Vagina (tissue), 2 donors: ENCODE measurements around the gene ELP5. TPM values are rescaled to one million over a fixed set of nuclear protein-coding genes. Genes with fewer than 3 reads are reported as not detected.
A peak's percentile ranks its signal among the peaks of the same experiment; 100 is the strongest.

Experiments
- DNase-seq, 2 donors: peaks; one replicate each; pipeline ENCODE4 v3.0.0-alpha.2; 2017; ENCODE audit errors: extremely low spot score in 2 of 2
- H3K27ac ChIP-seq: fragments of 200-600 bp; sonication (generic); one replicate; pipeline ENCODE4 v1.5.1; 2019
- H3K27me3 ChIP-seq: fragments of 200-600 bp; sonication (generic); one replicate; pipeline ENCODE4 v1.5.1; 2019
- H3K36me3 ChIP-seq, 2 donors: fragments of 200-600 bp; sonication (generic); one replicate each; pipeline ENCODE4 v1.5.1; 2017 to 2019
- H3K4me1 ChIP-seq: fragments of 200-600 bp; sonication (generic); one replicate; pipeline ENCODE4 v1.5.1; 2019
- H3K4me3 ChIP-seq, 2 donors: fragments of 200-600 bp; sonication (generic); 1 replicate in 1 of 2; 2 replicates in 1 of 2; pipeline ENCODE4 v1.5.1; 2016 to 2019
- H3K9me3 ChIP-seq: fragments of 200-600 bp; sonication (generic); one replicate; pipeline ENCODE4 v1.5.1; 2019
- CTCF ChIP-seq, 3 experiments: fragments of 450-650 bp in 2 of 3; fragments of 200-600 bp in 1 of 3; sonication (generic) in 1 of 3; IDR thresholded peaks; one replicate each; pipeline ENCODE4 v1.5.1; 2017 to 2019; ENCODE audit warnings: antibody characterized with exemption in 3 of 3, mild to moderate bottlenecking in 2 of 3, moderate library complexity in 2 of 3
- POLR2A ChIP-seq, 2 donors: fragments of 450-650 bp; IDR thresholded peaks; one replicate each; pipeline ENCODE4 v1.6.1; 2017; ENCODE audit warnings: antibody characterized with exemption in 2 of 2, mild to moderate bottlenecking in 2 of 2, moderate library complexity in 2 of 2
- POLR2AphosphoS5 ChIP-seq, 2 donors: sonication (generic); formaldehyde crosslinking; IDR thresholded peaks; one replicate each; pipeline ENCODE4 v1.9.0; 2017; ENCODE audit warnings: antibody characterized with exemption in 2 of 2, mild to moderate bottlenecking in 2 of 2, low read depth in 1 of 2; ENCODE audit not compliant: insufficient read depth in 1 of 2
- intact Hi-C: fragments of 100-400 bp; cut with DNase I; formaldehyde crosslinking; loops from one replicate; pipeline ENCODE4 v1.15.1; 2023
- total RNA-seq: library from RNA; depleted of rRNA; stranded (reverse); fragments of >200 nt; gene quantifications from one replicate; pipeline ENCODE4 v1.2.3, GENCODE V29; 2016

Gene ELP5
- total RNA-seq, 1 donor from 2014 or later, result 30.9 TPM

DNA sequence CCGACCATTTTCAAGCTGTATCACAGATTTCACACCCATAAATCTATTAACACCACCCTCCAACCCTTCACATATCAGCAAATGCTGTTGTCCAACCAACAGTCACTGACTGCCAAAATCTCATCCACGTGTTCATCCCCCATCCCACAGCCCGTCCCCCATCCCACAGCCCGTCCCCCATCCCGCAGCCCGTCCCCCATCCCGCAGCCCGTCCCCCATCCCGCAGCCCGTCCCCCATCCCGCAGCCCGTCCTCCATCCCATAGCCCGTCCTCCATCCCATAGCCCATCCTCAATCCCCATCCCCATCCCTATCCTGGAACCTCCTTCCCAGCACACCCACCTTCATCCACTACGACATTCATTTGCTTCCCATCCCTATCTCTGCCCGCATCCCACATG is 46.5 kb upstream of the ELP5 start:
- peak overlapping the region; percentile 65 for H3K27ac ChIP-seq
- TF ChIP-seq POLR2A (IDR thresholded peaks at IDR 0.05), result no peak
- TF ChIP-seq CTCF (IDR thresholded peaks at IDR 0.05), result no peak
- no peak for TF ChIP-seq POLR2AphosphoS5 (IDR thresholded peaks at IDR 0.05; ENCODE audit: insufficient read depth in 1 of 2, low read depth in 1 of 2)
- H3K9me3 ChIP-seq, result no peaks in the 10 kb centered on the region
- H3K36me3 ChIP-seq, result peaks cover 0 to 19% of the 10 kb centered on the region in 2 donors
- no peaks in the 10 kb centered on the region for H3K27me3 ChIP-seq
- H3K4me1 ChIP-seq, result peaks cover 39% of the 10 kb centered on the region
- H3K4me3 ChIP-seq, result peak overlapping the region; percentile 43 to 55
- intact Hi-C loops, result no loop called here
- no peak for DNase-seq

DNA sequence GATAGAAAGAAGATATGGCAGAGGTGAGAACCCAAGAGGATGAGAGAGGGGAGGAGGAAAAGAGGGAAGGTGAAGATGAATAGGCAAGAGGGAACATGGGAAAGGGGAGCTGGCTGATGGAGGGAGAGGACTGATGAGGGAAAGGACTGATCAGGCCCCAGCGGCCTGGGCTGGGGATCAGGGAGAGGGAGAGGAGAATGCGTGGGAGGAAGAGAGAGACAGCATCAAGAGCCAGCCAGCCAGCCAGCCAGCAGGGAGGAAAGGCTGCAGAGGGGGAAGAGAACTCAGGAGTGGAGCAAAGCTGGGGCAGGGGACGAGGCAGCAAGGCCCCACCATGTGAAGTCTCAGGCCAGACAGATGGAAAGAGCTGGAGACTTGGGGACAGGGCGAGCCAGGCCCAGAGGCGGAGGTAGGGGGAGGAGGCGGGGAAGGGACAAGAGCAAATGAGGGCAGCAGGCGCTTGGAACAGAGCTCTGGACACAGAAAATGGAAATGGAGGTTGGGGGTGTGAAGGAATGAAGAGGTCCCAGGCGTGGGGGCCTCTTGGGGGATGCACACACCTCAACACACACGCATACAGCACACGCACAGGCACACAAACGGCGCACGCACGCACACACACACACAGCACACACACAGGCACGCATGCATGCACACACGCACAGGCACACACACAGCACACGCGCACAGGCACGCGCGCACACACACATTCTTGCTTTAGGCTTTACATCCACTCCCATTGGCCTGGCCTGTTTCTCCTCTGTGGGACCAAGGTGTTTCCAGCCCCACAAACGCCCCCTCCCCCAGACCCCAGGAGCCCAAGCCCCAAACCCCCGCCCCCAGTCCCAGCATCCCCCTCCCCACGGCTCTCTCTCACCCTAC is 44.7 kb upstream of the ELP5 start:
- peaks cover 52% of the 10 kb centered on the region for H3K4me1 ChIP-seq
- DNase-seq, result no peak
- H3K4me3 ChIP-seq, result peak overlapping the region in 1 of 2 donors; percentile 21
- intact Hi-C loops, result no loop called here
- H3K27me3 ChIP-seq, result no peaks in the 10 kb centered on the region
- peaks cover 0 to 14% of the 10 kb centered on the region in 2 donors for H3K36me3 ChIP-seq
- TF ChIP-seq CTCF (IDR thresholded peaks at IDR 0.05) (no peak), POLR2AphosphoS5 (IDR thresholded peaks at IDR 0.05; ENCODE audit: insufficient read depth in 1 of 2, low read depth in 1 of 2) (no peak), POLR2A (IDR thresholded peaks at IDR 0.05) (no peak)
- H3K9me3 ChIP-seq, result no peaks in the 10 kb centered on the region
- peak overlapping the region; percentile 57 for H3K27ac ChIP-seq

- H3K27me3 ChIP-seq, result no peaks in the 10 kb centered on the region
- peak overlapping the region in 1 of 2 donors; percentile 21 for H3K4me3 ChIP-seq
- TF ChIP-seq CTCF (IDR thresholded peaks at IDR 0.05) (no peak), POLR2AphosphoS5 (IDR thresholded peaks at IDR 0.05; ENCODE audit: insufficient read depth in 1 of 2, low read depth in 1 of 2) (no peak), POLR2A (IDR thresholded peaks at IDR 0.05) (no peak)
- H3K27ac ChIP-seq, result peak overlapping the region; percentile 57
- intact Hi-C loops, result no loop called here
- DNase-seq, result no peak
- peaks cover 0 to 7% of the 10 kb centered on the region in 2 donors for H3K36me3 ChIP-seq
- H3K4me1 ChIP-seq, result peaks cover 52% of the 10 kb centered on the region
- no peaks in the 10 kb centered on the region for H3K9me3 ChIP-seq
Measured at GRCh38 chr17:7208027-7208571, 43.9 kb upstream of the ELP5 start.

DNA sequence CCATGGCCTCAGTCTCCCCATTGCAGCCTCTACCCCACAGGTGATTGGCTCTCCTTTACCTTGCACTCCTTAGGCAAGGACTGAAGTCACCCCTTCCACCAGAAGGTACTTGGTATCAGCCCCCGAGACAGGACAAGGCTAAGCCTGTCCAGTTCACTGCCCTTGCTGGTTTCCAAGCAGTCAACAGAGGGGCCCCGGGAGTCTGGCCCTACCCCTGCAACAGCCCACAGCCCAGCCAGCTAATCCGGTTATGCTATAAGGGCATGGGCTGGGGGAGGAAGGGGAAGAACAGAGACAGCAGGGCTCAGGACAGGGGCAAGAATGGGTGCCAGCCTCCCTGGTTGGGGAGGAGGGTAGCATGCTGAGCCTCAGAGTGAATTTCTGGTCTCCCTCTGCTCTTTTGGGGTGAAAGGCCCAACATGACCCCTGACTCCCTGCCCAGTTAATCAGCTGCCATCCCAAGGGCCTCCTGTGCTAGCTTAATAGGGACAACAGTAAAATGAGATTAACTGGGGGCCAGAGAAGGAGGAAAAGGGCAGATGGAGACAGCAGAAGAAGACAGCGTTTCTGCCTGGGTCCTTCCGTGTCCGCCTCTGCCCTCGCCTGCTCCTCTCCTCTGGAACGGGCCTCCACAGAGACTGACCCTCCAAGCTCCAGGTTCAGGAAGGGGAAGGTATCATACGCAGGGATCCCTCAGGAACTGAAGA is 43.1 kb upstream of the ELP5 start:
- H3K4me1 ChIP-seq, result peaks cover 55% of the 10 kb centered on the region
- no peaks in the 10 kb centered on the region for H3K36me3 ChIP-seq
- no peaks in the 10 kb centered on the region for H3K9me3 ChIP-seq
- H3K4me3 ChIP-seq, result no peak overlapping the region
- intact Hi-C loops, result no loop called here
- H3K27ac ChIP-seq, result peak overlapping the region; percentile 57
- H3K27me3 ChIP-seq, result no peaks in the 10 kb centered on the region
- no peak for DNase-seq
- TF ChIP-seq CTCF (IDR thresholded peaks at IDR 0.05) (no peak), POLR2AphosphoS5 (IDR thresholded peaks at IDR 0.05; ENCODE audit: insufficient read depth in 1 of 2, low read depth in 1 of 2) (no peak), POLR2A (IDR thresholded peaks at IDR 0.05) (no peak)
